DOHH2 (cell line): ENCODE results near the gene CPAMD8.

Source experiments
- H3F3A ChIP-seq: fragments of 200-600 bp; sonication (generic), shearing (Covaris generic); 2 replicates; pipeline ENCODE4 v1.6.0; 2016; ENCODE audit warnings: antibody characterized with exemption, mild to moderate bottlenecking; ENCODE audit not compliant: control insufficient read depth, insufficient read depth
- H3K27ac ChIP-seq: fragments of 200-600 bp; sonication (generic); 2 replicates; pipeline ENCODE4 v1.5.1; 2014; ENCODE audit warnings: low read depth, mild to moderate bottlenecking, low read length, moderate library complexity
- H3K27me3 ChIP-seq: fragments of 200-600 bp; sonication (generic); 2 replicates; pipeline ENCODE4 v1.6.1; 2014; ENCODE audit warnings: mild to moderate bottlenecking, low read length, mixed read lengths; ENCODE audit not compliant: control insufficient read depth
- H3K36me3 ChIP-seq: fragments of 200-600 bp; sonication (generic); 2 replicates; pipeline ENCODE4 v1.6.1; 2014; ENCODE audit warnings: mild to moderate bottlenecking, low read length, moderate library complexity, mixed read lengths; ENCODE audit not compliant: control insufficient read depth
- H3K4me1 ChIP-seq: fragments of 200-600 bp; sonication (generic); 2 replicates; pipeline ENCODE4 v1.6.1; 2014; ENCODE audit warnings: mild to moderate bottlenecking, low read length, mixed read lengths; ENCODE audit not compliant: control insufficient read depth
- H3K4me2 ChIP-seq: fragments of 200-600 bp; sonication (generic); 2 replicates; pipeline ENCODE4 v1.6.0; 2014; ENCODE audit warnings: mild to moderate bottlenecking, low read length, moderate library complexity
- H3K4me3 ChIP-seq: fragments of 200-600 bp; sonication (generic); 2 replicates; pipeline ENCODE4 v1.5.1; 2014; ENCODE audit warnings: mild to moderate bottlenecking, low read length, mixed read lengths
- H3K79me2 ChIP-seq: fragments of 200-600 bp; sonication (generic); 2 replicates; pipeline ENCODE4 v1.6.1; 2014; ENCODE audit warnings: mild to moderate bottlenecking, low read length, mixed read lengths; ENCODE audit not compliant: control insufficient read depth
- H3K9me2 ChIP-seq: fragments of 200-600 bp; sonication (generic); replicated peaks from 2 replicates; pipeline ENCODE4 v1.6.1; 2014; ENCODE audit warnings: mild to moderate bottlenecking, low read length, mixed read lengths; ENCODE audit not compliant: control insufficient read depth
- H3K9me3 ChIP-seq: fragments of 200-600 bp; sonication (generic); 2 replicates; pipeline ENCODE4 v1.6.1; 2014; ENCODE audit warnings: antibody characterized with exemption, low read length, mixed read lengths; ENCODE audit not compliant: control insufficient read depth, insufficient read depth
- H4K20me1 ChIP-seq: fragments of 200-600 bp; sonication (generic); 2 replicates; pipeline ENCODE4 v1.6.0; 2014; ENCODE audit warnings: low read depth, mild to moderate bottlenecking, antibody characterized with exemption, low read length, moderate library complexity; ENCODE audit not compliant: control insufficient read depth, insufficient read depth
- CTCF ChIP-seq: fragments of 200-600 bp; sonication (generic); IDR thresholded peaks from one replicate; pipeline ENCODE4 v1.5.1; 2014; ENCODE audit warnings: antibody characterized with exemption, mild to moderate bottlenecking, low read depth, low read length; ENCODE audit not compliant: poor library complexity, severe bottlenecking
- EZH2phosphoT487 ChIP-seq: fragments of 200-600 bp; sonication (generic); IDR thresholded peaks from 2 replicates; pipeline ENCODE4 v1.6.1; 2017; ENCODE audit warnings: borderline replicate concordance, mild to moderate bottlenecking, antibody characterized with exemption, low read length, moderate library complexity, mixed read lengths

The CPAMD8 gene

GRCh38 chr19:16867211-16867610, 159.4 kb downstream of the CPAMD8 start:
- Histone ChIP-seq H3K4me3 (no peak overlapping the region), H3K9me3 (no peaks in the 10 kb centered on the region), H3K27me3 (no peaks in the 10 kb centered on the region), H3F3A (no peaks in the 10 kb centered on the region), H3K4me1 (no peaks in the 10 kb centered on the region), H3K4me2 (no peak overlapping the region), H4K20me1 (no peaks in the 10 kb centered on the region), H3K79me2 (no peaks in the 10 kb centered on the region), H3K9me2 (no peaks in the 10 kb centered on the region), H3K27ac (no peak overlapping the region), H3K36me3 (peaks cover 76% of the 10 kb centered on the region)
- no peak for TF ChIP-seq EZH2phosphoT487
- no peak for TF ChIP-seq CTCF

GRCh38 chr19:16862826-16863415, 163.7 kb downstream of the CPAMD8 start:
- Histone ChIP-seq H3K79me2 (no peaks in the 10 kb centered on the region), H3K9me3 (no peaks in the 10 kb centered on the region), H3K4me3 (no peak overlapping the region), H3K4me2 (no peak overlapping the region), H3F3A (no peaks in the 10 kb centered on the region), H3K27ac (no peak overlapping the region), H3K9me2 (no peaks in the 10 kb centered on the region), H4K20me1 (no peaks in the 10 kb centered on the region), H3K4me1 (0 out of 2 replicates have a peak, but pooled peaks cover 2% of the 10 kb centered on the region), H3K36me3 (peaks cover 53% of the 10 kb centered on the region), H3K27me3 (no peaks in the 10 kb centered on the region)
- no peak for TF ChIP-seq CTCF
- no peak for TF ChIP-seq EZH2phosphoT487

- no peaks in the 10 kb centered on the region for H3K9me3 ChIP-seq
These were observed 164.8 kb downstream of the CPAMD8 start for GRCh38 chr19:16861834-16862233.

More at GRCh38 chr19:16861834-16862233, 164.8 kb downstream of the CPAMD8 start:
- Histone ChIP-seq H3K79me2 (no peaks in the 10 kb centered on the region), H3K4me2 (no peak overlapping the region), H3K36me3 (peaks cover 43% of the 10 kb centered on the region), H3K4me3 (no peak overlapping the region), H4K20me1 (no peaks in the 10 kb centered on the region), H3K27ac (no peak overlapping the region), H3K4me1 (0 out of 2 replicates have a peak, but pooled peaks cover 2% of the 10 kb centered on the region), H3K27me3 (no peaks in the 10 kb centered on the region), H3K9me2 (no peaks in the 10 kb centered on the region), H3F3A (no peaks in the 10 kb centered on the region)
- TF ChIP-seq EZH2phosphoT487 (no peak), CTCF (no peak)
